ENCODE results near the gene SH3PXD2A.

DNA sequence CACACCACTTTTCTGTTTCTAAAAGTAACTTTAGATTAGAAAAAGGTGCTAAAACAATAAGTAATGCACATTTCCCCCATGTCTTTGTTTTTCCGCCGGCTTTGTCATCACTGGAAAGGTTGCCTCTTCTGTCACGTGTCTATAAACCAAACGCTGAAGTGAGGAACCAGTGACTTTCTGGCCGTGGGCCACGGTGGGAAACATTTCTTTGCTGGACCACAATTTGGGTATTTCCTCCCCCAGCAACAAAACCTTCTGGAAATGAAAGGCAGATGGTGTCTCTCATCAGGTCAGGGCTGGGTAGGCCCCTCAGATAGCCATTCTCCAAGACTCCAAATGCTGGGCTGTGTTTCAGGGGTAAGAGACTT is 174.5 kb downstream of the SH3PXD2A start:
- TF ChIP-seq, protein P1, sequence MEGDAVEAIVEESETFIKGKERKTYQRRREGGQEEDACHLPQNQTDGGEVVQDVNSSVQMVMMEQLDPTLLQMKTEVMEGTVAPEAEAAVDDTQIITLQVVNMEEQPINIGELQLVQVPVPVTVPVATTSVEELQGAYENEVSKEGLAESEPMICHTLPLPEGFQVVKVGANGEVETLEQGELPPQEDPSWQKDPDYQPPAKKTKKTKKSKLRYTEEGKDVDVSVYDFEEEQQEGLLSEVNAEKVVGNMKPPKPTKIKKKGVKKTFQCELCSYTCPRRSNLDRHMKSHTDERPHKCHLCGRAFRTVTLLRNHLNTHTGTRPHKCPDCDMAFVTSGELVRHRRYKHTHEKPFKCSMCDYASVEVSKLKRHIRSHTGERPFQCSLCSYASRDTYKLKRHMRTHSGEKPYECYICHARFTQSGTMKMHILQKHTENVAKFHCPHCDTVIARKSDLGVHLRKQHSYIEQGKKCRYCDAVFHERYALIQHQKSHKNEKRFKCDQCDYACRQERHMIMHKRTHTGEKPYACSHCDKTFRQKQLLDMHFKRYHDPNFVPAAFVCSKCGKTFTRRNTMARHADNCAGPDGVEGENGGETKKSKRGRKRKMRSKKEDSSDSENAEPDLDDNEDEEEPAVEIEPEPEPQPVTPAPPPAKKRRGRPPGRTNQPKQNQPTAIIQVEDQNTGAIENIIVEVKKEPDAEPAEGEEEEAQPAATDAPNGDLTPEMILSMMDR (conservative IDR thresholded peaks at IDR 0.05 in 1 of 2, IDR thresholded peaks at IDR 0.05 in 1 of 2; ENCODE audit: extremely low read depth in 1 of 2, insufficient read depth in 1 of 2, low read depth in 1 of 2, low read length in 2 of 2), result no peak
- TF ChIP-seq EZH2 (IDR thresholded peaks at IDR 0.05; ENCODE audit: borderline replicate concordance, low read length), result no peak

Measured in mammary epithelial cell (primary cell).